T-cell (primary cell): ENCODE results near the gene HYAL4. TPM values are rescaled to one million over a fixed set of nuclear protein-coding genes. Genes with fewer than 3 reads are reported as not detected.

Experiments used
- total RNA-seq, 35 experiments: library from RNA in 6 of 35; stranded (reverse) in 6 of 35; fragments of 120-200 nt in 1 of 35; gene quantifications; one replicate each; pipeline versions ENCODE4 v1.2.1 to v1.2.4 and lab custom pipeline; 2013 to 2026

Gene HYAL4
- total RNA-seq, 5 donors from 2014 or later (not counting 1 experiment from before 2014, with no cell fraction given) = not detected

Other genes with a start within 250 kb of the HYAL4 start
- gene ASB15, start 243.3 kb upstream of the HYAL4 start, total RNA-seq = not detected
- gene LMOD2, start 189.3 kb upstream of the HYAL4 start, total RNA-seq = not detected
- 10 to 100 TPM in 2 of 5 donors, 1 to 10 TPM in 3; 9.1 to 12.2 (median 9.8) TPM for gene WASL, start 96.2 kb upstream of the HYAL4 start, total RNA-seq
- not detected for gene SPAM1, start 80.1 kb downstream of the HYAL4 start, total RNA-seq
- gene TMEM229A, start 187.9 kb downstream of the HYAL4 start, total RNA-seq = not detected